SH-SY5Y (cell line): ENCODE measurements around the gene TMEM130.

Experiments
- GATA2 ChIP-seq: IDR thresholded peaks from 2 replicates; pipeline ENCODE4 v1.6.1; 2011; ENCODE audit warnings: mild to moderate bottlenecking, low read depth, low read length
- GATA3 ChIP-seq: IDR thresholded peaks from 2 replicates; pipeline ENCODE4 v1.6.1; 2011; ENCODE audit warnings: low read depth, mild to moderate bottlenecking, low read length, moderate library complexity

DNA sequence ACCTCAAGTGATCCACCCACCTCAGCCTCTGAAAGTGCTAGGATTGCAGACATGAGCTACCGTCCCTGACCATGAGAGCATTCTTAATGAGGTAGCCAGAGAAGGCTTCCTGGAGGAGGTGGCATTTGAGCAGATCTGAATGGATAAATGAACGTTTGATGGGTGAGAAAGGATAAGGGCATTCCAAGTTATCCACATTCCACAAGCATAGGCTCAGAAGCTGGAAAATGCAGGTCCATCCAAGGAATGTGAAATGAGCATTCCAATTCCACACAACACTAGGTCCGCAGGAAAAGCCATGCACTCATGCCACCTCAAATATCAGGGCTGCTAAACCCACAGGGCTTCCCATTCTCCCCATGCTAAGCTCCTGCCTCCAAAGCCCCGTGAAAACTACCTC, 17.0 kb downstream of the TMEM130 start:
- no peak for TF ChIP-seq GATA2
- TF ChIP-seq GATA3 = no peak
